GM18858 (cell line): ENCODE results near the gene CREM.

ENCODE experiments used
- ATAC-seq: cut with Tn5 transposase; IDR thresholded peaks from one replicate; pipeline ENCODE4 v1.9.1; 2021; ENCODE audit not compliant: unreplicated experiment

The CREM gene

GRCh38 chr10:35262436-35262835 is 135.8 kb downstream of the CREM start:
- no peak for ATAC-seq
